HCT116 (cell line): ENCODE measurements around the gene PIAS4. TPM values are rescaled to one million over a fixed set of nuclear protein-coding genes. Genes with fewer than 3 reads are reported as not detected.

Experiments used
- ATAC-seq: fragments of 200-7000 bp; cut with Tn5 transposase; 2 replicates; pipeline ENCODE4 v1.9.1; 2020; ENCODE audit warnings: mild to moderate bottlenecking, moderate library complexity
- BruUV-seq: library from RNA; stranded (reverse); fragments of 400-500 nt; replicated peaks from 2 replicates; lab custom pipeline; 2021; lab: Mats Ljungman, UMichigan
- CTCF ChIA-PET: fragments of 300-600 bp; sonication (Branson Sonifier 250); formaldehyde crosslinking; loops from one replicate; lab custom pipeline; 2021; ENCODE audit warnings: antibody characterized with exemption; lab: Charles Lee
- POLR2A ChIA-PET: fragments of 300-600, 350-600 bp; sonication (Branson Sonifier 250); formaldehyde crosslinking; loops from one replicate; lab custom pipeline; 2021; ENCODE audit warnings: antibody characterized with exemption; lab: Charles Lee
- RAD21 ChIA-PET, 2 experiments: fragments of 300-600 bp; sonication (Branson Sonifier 250); formaldehyde crosslinking; loops; one replicate each; lab custom pipeline; 2023; ENCODE audit warnings: low total read pairs in 2 of 2; ENCODE audit not compliant: uncharacterized antibody in 2 of 2, unreplicated experiment in 2 of 2, low non-redundant PET in 1 of 2; lab: Charles Lee
- DNase-seq: peaks from one replicate; pipeline ENCODE4 v3.0.0-alpha.2; 2010; ENCODE audit warnings: low read depth, low spot score
- H2AFZ ChIP-seq: fragments of 200-600 bp; shearing (Covaris generic), sonication (generic); 2 replicates; pipeline ENCODE4 v1.6.1; 2017; ENCODE audit warnings: low read depth, mixed run types, mixed read lengths, antibody characterized with exemption, low read length; ENCODE audit not compliant: poor library complexity, severe bottlenecking
- H3K27ac ChIP-seq: 2 replicates; pipeline ENCODE4 v1.5.1; 2012; ENCODE audit warnings: low read depth, low read length
- H3K27me3 ChIP-seq: fragments of 200-600 bp; sonication (generic); 2 replicates; pipeline ENCODE4 v1.6.1; 2016; ENCODE audit warnings: mixed run types, low read length, mixed read lengths; ENCODE audit not compliant: insufficient read depth
- H3K36me3 ChIP-seq, 2 experiments: fragments of 200-500 bp in 1 of 2; fragments of 200-600 bp in 1 of 2; sonication (Bioruptor generic) in 1 of 2; sonication (generic) in 1 of 2; 2 replicates each; pipeline versions ENCODE4 v1.5.1 to v1.6.1; 2014 to 2016; ENCODE audit warnings: low read length in 2 of 2, inconsistent platforms in 1 of 2, mixed read lengths in 1 of 2, mixed run types in 1 of 2; ENCODE audit not compliant: insufficient read depth in 2 of 2, control insufficient read depth in 1 of 2
- H3K4me1 ChIP-seq, 2 experiments: fragments of 200-600 bp in 1 of 2; sonication (generic) in 1 of 2; 2 replicates each; pipeline versions ENCODE4 v1.5.1 to v1.6.1; 2012 to 2017; ENCODE audit warnings: low read length in 2 of 2, inconsistent platforms in 1 of 2, mild to moderate bottlenecking in 1 of 2, mixed read lengths in 1 of 2, mixed run types in 1 of 2, moderate library complexity in 1 of 2; ENCODE audit not compliant: insufficient read depth in 2 of 2, control insufficient read depth in 1 of 2
- H3K4me2 ChIP-seq: fragments of 200-600 bp; sonication (generic); 2 replicates; pipeline ENCODE4 v1.6.1; 2017; ENCODE audit warnings: mixed run types, low read length, mixed read lengths
- H3K4me3 ChIP-seq, 2 experiments: fragments of 200-600 bp in 1 of 2; sonication (generic) in 1 of 2; replicated peaks in 1 of 2; 2 replicates each; pipeline ENCODE4 v1.5.1; 2011 to 2016; ENCODE audit warnings: low read length in 2 of 2, control low read depth in 1 of 2, low read depth in 1 of 2, mild to moderate bottlenecking in 1 of 2, mixed read lengths in 1 of 2, mixed run types in 1 of 2
- H3K79me2 ChIP-seq: fragments of 200-600 bp; sonication (generic); 2 replicates; pipeline ENCODE4 v1.6.1; 2017; ENCODE audit warnings: mild to moderate bottlenecking, mixed run types, low read length, moderate library complexity, mixed read lengths; ENCODE audit not compliant: insufficient read depth
- H3K9ac ChIP-seq: fragments of 200-600 bp; sonication (generic); 2 replicates; pipeline ENCODE4 v1.6.1; 2016; ENCODE audit warnings: low read length, mixed read lengths
- H3K9me2 ChIP-seq: fragments of 200-600 bp; sonication (generic), shearing (Covaris generic); 2 replicates; pipeline ENCODE4 v1.6.1; 2017; ENCODE audit warnings: mixed run types, mild to moderate bottlenecking, moderate library complexity; ENCODE audit not compliant: insufficient read depth
- H3K9me3 ChIP-seq, 2 experiments: fragments of 200-500 bp in 1 of 2; fragments of 200-600 bp in 1 of 2; sonication (Bioruptor generic) in 1 of 2; sonication (generic) in 1 of 2; 2 replicates each; pipeline ENCODE4 v1.6.1; 2014 to 2017; ENCODE audit warnings: low read length in 2 of 2, mixed read lengths in 2 of 2, inconsistent platforms in 1 of 2, low read depth in 1 of 2, mild to moderate bottlenecking in 1 of 2, mixed run types in 1 of 2, moderate library complexity in 1 of 2; ENCODE audit not compliant: control insufficient read depth in 1 of 2, insufficient read depth in 1 of 2
- H4K20me1 ChIP-seq: fragments of 200-600 bp; sonication (generic), shearing (Covaris generic); 2 replicates; pipeline ENCODE4 v1.6.1; 2017; ENCODE audit warnings: mixed run types, mild to moderate bottlenecking, moderate library complexity; ENCODE audit not compliant: insufficient read depth
- ATF3 ChIP-seq: IDR thresholded peaks from 2 replicates; pipeline ENCODE4 v1.6.1; 2012
- CBX3 ChIP-seq: IDR thresholded peaks from 2 replicates; pipeline ENCODE4 v1.6.1; 2012; ENCODE audit warnings: low read depth
- EGR1 ChIP-seq: IDR thresholded peaks from 2 replicates; pipeline ENCODE4 v1.6.1; 2012; ENCODE audit warnings: low read depth
- EZH2 ChIP-seq: fragments of 200-600 bp; sonication (generic); IDR thresholded peaks from 2 replicates; pipeline ENCODE4 v1.6.1; 2017; ENCODE audit warnings: antibody characterized with exemption, mixed run types
- POLR2AphosphoS5 ChIP-seq: IDR thresholded peaks from 2 replicates; pipeline ENCODE4 v1.6.1; 2011; ENCODE audit warnings: mild to moderate bottlenecking, low read depth, low read length, moderate library complexity
- RAD21 ChIP-seq: IDR thresholded peaks from 2 replicates; pipeline ENCODE4 v1.6.1; 2012; ENCODE audit warnings: low read depth, mild to moderate bottlenecking
- REST ChIP-seq: IDR thresholded peaks from 2 replicates; pipeline ENCODE4 v1.6.1; 2012; ENCODE audit warnings: low read depth
- SIN3A ChIP-seq: IDR thresholded peaks from 2 replicates; pipeline ENCODE4 v1.6.1; 2012; ENCODE audit warnings: low read depth
- YY1 ChIP-seq: IDR thresholded peaks from 2 replicates; pipeline ENCODE4 v1.6.1; 2011; ENCODE audit warnings: low read length, low read depth, moderate library complexity, mild to moderate bottlenecking; ENCODE audit not compliant: insufficient replicate concordance; ENCODE audit errors: extremely low read depth
- ZFX ChIP-seq: fragments of 450-650 bp; IDR thresholded peaks from 2 replicates; pipeline ENCODE4 v1.6.1; 2017
- ZNF274 ChIP-seq: fragments of 200-500 bp; sonication (Bioruptor generic); IDR thresholded peaks from 2 replicates; pipeline ENCODE4 v1.6.1; 2014; ENCODE audit warnings: mild to moderate bottlenecking, low read depth, low read length, inconsistent platforms
- intact Hi-C: fragments of 100-400 bp; cut with micrococcal nuclease; formaldehyde crosslinking; loops from 2 replicates; pipeline ENCODE4 v1.10.0; 2022
- total RNA-seq: library from RNA; stranded (reverse); gene quantifications from one replicate; pipeline ENCODE4 v1.2.1, GENCODE V29; 2021; ENCODE audit not compliant: unreplicated experiment
- TF ChIP-seq, protein P1 (sequence below), 3 experiments: fragments of 200-600 bp in 1 of 3; sonication (generic) in 1 of 3; IDR thresholded peaks in 2 of 3; conservative IDR thresholded peaks in 1 of 3; 2 replicates each; pipeline ENCODE4 v1.5.1; 2012 to 2017; ENCODE audit warnings: low read depth in 2 of 3, low read length in 2 of 3, antibody characterized with exemption in 1 of 3, borderline replicate concordance in 1 of 3, control low read depth in 1 of 3, mild to moderate bottlenecking in 1 of 3, mixed read lengths in 1 of 3, mixed run types in 1 of 3, moderate library complexity in 1 of 3; ENCODE audit not compliant: insufficient read depth in 1 of 3

The PIAS4 gene
- total RNA-seq, 1 experiment from 2014 or later: 28.4 TPM

- ChIA-PET CTCF (no interaction called here), RAD21 (no interaction called here), POLR2A (interaction anchor here (0.6 kb wide), 1 partner anchor 8 kb away, joined by 3 read pairs; no protein-coding TSS in a partner anchor)
- Histone ChIP-seq H3K9me3 (no peaks in the 10 kb centered on the region), H3K4me3 (no peak overlapping the region), H2AFZ (no peak overlapping the region), H3K4me1 (peaks cover 3% of the 10 kb centered on the region in 2 experiments; a peak in 3 of 4 replicates), H3K79me2 (peaks cover 79% of the 10 kb centered on the region), H4K20me1 (0 out of 2 replicates have a peak, but pooled peaks cover 1% of the 10 kb centered on the region), H3K9me2 (no peaks in the 10 kb centered on the region), H3K36me3 (peaks cover 3 to 5% of the 10 kb centered on the region in 2 experiments; a peak in 3 of 4 replicates), H3K4me2 (no peak overlapping the region), H3K27ac (no peak overlapping the region), H3K27me3 (no peaks in the 10 kb centered on the region), H3K9ac (no peak overlapping the region)
- intact Hi-C loops: no loop called here
- TF ChIP-seq EGR1 (no peak), POLR2AphosphoS5 (no peak), ZNF274 (no peak), SIN3A (no peak), REST (no peak), ATF3 (no peak), EZH2 (no peak), CBX3 (no peak), RAD21 (no peak), ZFX (no peak), YY1 (no peak)
- TF ChIP-seq, protein P1, sequence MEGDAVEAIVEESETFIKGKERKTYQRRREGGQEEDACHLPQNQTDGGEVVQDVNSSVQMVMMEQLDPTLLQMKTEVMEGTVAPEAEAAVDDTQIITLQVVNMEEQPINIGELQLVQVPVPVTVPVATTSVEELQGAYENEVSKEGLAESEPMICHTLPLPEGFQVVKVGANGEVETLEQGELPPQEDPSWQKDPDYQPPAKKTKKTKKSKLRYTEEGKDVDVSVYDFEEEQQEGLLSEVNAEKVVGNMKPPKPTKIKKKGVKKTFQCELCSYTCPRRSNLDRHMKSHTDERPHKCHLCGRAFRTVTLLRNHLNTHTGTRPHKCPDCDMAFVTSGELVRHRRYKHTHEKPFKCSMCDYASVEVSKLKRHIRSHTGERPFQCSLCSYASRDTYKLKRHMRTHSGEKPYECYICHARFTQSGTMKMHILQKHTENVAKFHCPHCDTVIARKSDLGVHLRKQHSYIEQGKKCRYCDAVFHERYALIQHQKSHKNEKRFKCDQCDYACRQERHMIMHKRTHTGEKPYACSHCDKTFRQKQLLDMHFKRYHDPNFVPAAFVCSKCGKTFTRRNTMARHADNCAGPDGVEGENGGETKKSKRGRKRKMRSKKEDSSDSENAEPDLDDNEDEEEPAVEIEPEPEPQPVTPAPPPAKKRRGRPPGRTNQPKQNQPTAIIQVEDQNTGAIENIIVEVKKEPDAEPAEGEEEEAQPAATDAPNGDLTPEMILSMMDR (IDR thresholded peaks at IDR 0.05 in 2 of 3, conservative IDR thresholded peaks at IDR 0.05 in 1 of 3; ENCODE audit: borderline replicate concordance in 1 of 3, insufficient read depth in 1 of 3, low read depth in 2 of 3, low read length in 2 of 3): no peak
- no TSS peak for BruUV-seq
- ATAC-seq (no peak), DNase-seq (no peak)
Observed at GRCh38 chr19:4013886-4014540, 6.5 kb downstream of the PIAS4 start.
